IMR-90 (cell line): ENCODE measurements around the gene KLHL6. TPM values are rescaled to one million over a fixed set of nuclear protein-coding genes. Genes with fewer than 3 reads are reported as not detected.

ENCODE experiments used
- ATAC-seq: fragments of 200-7000 bp; cut with Tn5 transposase; 2 replicates; pipeline ENCODE4 v1.9.1; 2020; ENCODE audit warnings: low read depth, mild to moderate bottlenecking, moderate library complexity
- BruUV-seq: library from RNA; stranded (reverse); fragments of 400-500 nt; replicated peaks from 2 replicates; lab custom pipeline; 2021; lab: Mats Ljungman, UMichigan
- CTCF ChIA-PET: fragments of 300-600 bp; formaldehyde crosslinking; extraction: SDS; loops from one replicate; lab custom pipeline; 2021; ENCODE audit warnings: antibody characterized with exemption; lab: Yijun Ruan, JAX
- POLR2A ChIA-PET: fragments of 300-600 bp; sonication (Branson Sonifier 250); formaldehyde crosslinking; loops from one replicate; lab custom pipeline; 2022; ENCODE audit warnings: antibody characterized with exemption; ENCODE audit not compliant: unreplicated experiment; lab: Charles Lee
- DNase-seq: peaks from one replicate; pipeline ENCODE4 v3.0.0; 2013
- H2AFZ ChIP-seq: replicated peaks from 2 replicates; pipeline ENCODE3; 2013; ENCODE audit warnings: low read length, mild to moderate bottlenecking; ENCODE audit not compliant: poor library complexity
- H2AK5ac ChIP-seq: 2 replicates; pipeline ENCODE4 v1.6.1; 2013; ENCODE audit warnings: low read depth, low read length, inconsistent platforms
- H2AK9ac ChIP-seq: replicated peaks from 2 replicates; pipeline ENCODE3; 2013; ENCODE audit warnings: mild to moderate bottlenecking, low read depth, low read length, moderate library complexity; ENCODE audit not compliant: poor library complexity
- H2BK120ac ChIP-seq: 2 replicates; pipeline ENCODE4 v1.6.1; 2013; ENCODE audit warnings: low read depth, low read length, inconsistent platforms
- H2BK15ac ChIP-seq: 3 replicates; pipeline ENCODE4 v1.6.1; 2013; ENCODE audit warnings: low read depth, low read length, inconsistent platforms
- H2BK20ac ChIP-seq: 2 replicates; pipeline ENCODE4 v1.6.1; 2013; ENCODE audit warnings: low read depth, mild to moderate bottlenecking, inconsistent platforms, low read length, moderate library complexity
- H2BK5ac ChIP-seq: 2 replicates; pipeline ENCODE4 v1.6.1; 2013; ENCODE audit warnings: mild to moderate bottlenecking, low read depth, low read length, inconsistent platforms; ENCODE audit not compliant: poor library complexity, severe bottlenecking
- H3K14ac ChIP-seq: replicated peaks from 2 replicates; pipeline ENCODE4 v1.6.1; 2013; ENCODE audit warnings: low read depth, low read length, inconsistent platforms
- H3K18ac ChIP-seq: 2 replicates; pipeline ENCODE4 v1.6.1; 2013; ENCODE audit warnings: low read depth, low read length, control low read depth
- H3K23ac ChIP-seq: 2 replicates; pipeline ENCODE4 v1.6.1; 2013; ENCODE audit warnings: low read depth, low read length, inconsistent platforms
- H3K27ac ChIP-seq: 2 replicates; pipeline ENCODE4 v1.5.1; 2013; ENCODE audit warnings: mild to moderate bottlenecking, control low read depth, low read length; ENCODE audit not compliant: insufficient read depth
- H3K27me3 ChIP-seq: 2 replicates; pipeline ENCODE4 v1.6.1; 2013; ENCODE audit warnings: low read length; ENCODE audit not compliant: control insufficient read depth, insufficient read depth
- H3K36me3 ChIP-seq: 2 replicates; pipeline ENCODE4 v1.6.1; 2013; ENCODE audit warnings: low read length, mixed read lengths; ENCODE audit not compliant: control insufficient read depth, insufficient read depth
- H3K4ac ChIP-seq: 2 replicates; pipeline ENCODE4 v1.6.1; 2013; ENCODE audit warnings: low read depth, low read length, inconsistent platforms
- H3K4me1 ChIP-seq: 2 replicates; pipeline ENCODE4 v1.6.1; 2013; ENCODE audit warnings: low read length, mixed read lengths; ENCODE audit not compliant: control insufficient read depth, insufficient read depth
- H3K4me2 ChIP-seq: 2 replicates; pipeline ENCODE4 v1.6.1; 2013; ENCODE audit warnings: low read depth, mild to moderate bottlenecking, control low read depth, low read length, moderate library complexity
- H3K4me3 ChIP-seq: 2 replicates; pipeline ENCODE4 v1.5.1; 2013; ENCODE audit warnings: low read depth, mild to moderate bottlenecking, control low read depth, low read length, moderate library complexity; ENCODE audit not compliant: insufficient read depth
- H3K56ac ChIP-seq: 2 replicates; pipeline ENCODE4 v1.6.1; 2013; ENCODE audit warnings: low read length, inconsistent platforms; ENCODE audit not compliant: insufficient read depth; ENCODE audit errors: extremely low read depth
- H3K79me1 ChIP-seq, 2 experiments: 2 replicates each; pipeline ENCODE4 v1.6.1; 2013; ENCODE audit warnings: low read length in 2 of 2, inconsistent platforms in 1 of 2, low read depth in 1 of 2
- H3K9ac ChIP-seq: 2 replicates; pipeline ENCODE4 v1.6.1; 2013; ENCODE audit warnings: low read depth, low read length, control low read depth
- H3K9me1 ChIP-seq: 2 replicates; pipeline ENCODE4 v1.6.1; 2013; ENCODE audit warnings: low read length, inconsistent platforms; ENCODE audit not compliant: insufficient read depth
- H3K9me3 ChIP-seq: 2 replicates; pipeline ENCODE4 v1.6.1; 2013; ENCODE audit warnings: low read length; ENCODE audit not compliant: control insufficient read depth, insufficient read depth
- H4K20me1 ChIP-seq: 2 replicates; pipeline ENCODE4 v1.6.1; 2013; ENCODE audit warnings: low read length, inconsistent platforms; ENCODE audit not compliant: insufficient read depth
- H4K5ac ChIP-seq: 2 replicates; pipeline ENCODE4 v1.6.1; 2013; ENCODE audit warnings: mild to moderate bottlenecking, low read depth, low read length, control low read depth
- H4K8ac ChIP-seq, 2 experiments: 2 replicates each; pipeline ENCODE4 v1.6.1; 2013; ENCODE audit warnings: low read depth in 2 of 2, low read length in 2 of 2, control low read depth in 1 of 2, inconsistent platforms in 1 of 2
- H4K91ac ChIP-seq: 2 replicates; pipeline ENCODE4 v1.6.1; 2013; ENCODE audit warnings: low read depth, low read length, inconsistent platforms; ENCODE audit not compliant: insufficient read depth
- CEBPB ChIP-seq: IDR thresholded peaks from 2 replicates; pipeline ENCODE4 v1.6.1; 2012; ENCODE audit warnings: low read depth, low read length, improper control_type of control experiment
- CHD1 ChIP-seq: IDR thresholded peaks from 2 replicates; pipeline ENCODE4 v1.6.1; 2012; ENCODE audit warnings: low read depth, low read length, improper control_type of control experiment
- FOS ChIP-seq: fragments of 150-350 bp; IDR thresholded peaks from 2 replicates; pipeline ENCODE4 v1.6.1; 2016; ENCODE audit warnings: low read depth, low read length
- MAFK ChIP-seq: IDR thresholded peaks from 2 replicates; pipeline ENCODE4 v1.6.1; 2012; ENCODE audit warnings: low read depth, low read length, improper control_type of control experiment
- MAZ ChIP-seq: IDR thresholded peaks from 2 replicates; pipeline ENCODE4 v1.6.1; 2012; ENCODE audit warnings: low read depth, mild to moderate bottlenecking, low read length, improper control_type of control experiment, moderate library complexity, borderline replicate concordance
- MXI1 ChIP-seq: IDR thresholded peaks from 2 replicates; pipeline ENCODE4 v1.6.1; 2012; ENCODE audit warnings: low read depth, mild to moderate bottlenecking, low read length, moderate library complexity, borderline replicate concordance
- NFE2L2 ChIP-seq: fragments of 150-350 bp; IDR thresholded peaks from 2 replicates; pipeline ENCODE4 v1.6.1; 2016; ENCODE audit warnings: low read depth, mild to moderate bottlenecking, low read length
- POLR2A ChIP-seq: IDR thresholded peaks from 2 replicates; pipeline ENCODE4 v1.6.1; 2012; ENCODE audit warnings: mild to moderate bottlenecking, low read depth, low read length
- RCOR1 ChIP-seq: IDR thresholded peaks from 2 replicates; pipeline ENCODE4 v1.6.1; 2012; ENCODE audit warnings: mild to moderate bottlenecking, low read length, improper control_type of control experiment; ENCODE audit not compliant: insufficient replicate concordance
- RFX5 ChIP-seq: IDR thresholded peaks from 2 replicates; pipeline ENCODE4 v1.8.0; 2012; ENCODE audit warnings: low read depth, mild to moderate bottlenecking, low read length, moderate library complexity
- SMC3 ChIP-seq: fragments of 150-350 bp; IDR thresholded peaks from 2 replicates; pipeline ENCODE4 v1.6.1; 2016; ENCODE audit warnings: low read depth, mild to moderate bottlenecking, antibody characterized with exemption, low read length, moderate library complexity
- WGBS, 2 experiments: methylation state at CpG; one replicate each; pipeline versions ENCODE4 v1.1.5 to v1.1.7; 2013; ENCODE audit warnings: missing lambda C conversion rate in 2 of 2; ENCODE audit not compliant: insufficient read length in 1 of 2; ENCODE audit errors: extremely low coverage in 2 of 2; 5-methylcytosine and 5-hydroxymethylcytosine counted together
- dilution Hi-C: fragments of 300-500 bp; cut with HindIII; formaldehyde crosslinking; loops from one replicate; pipeline ENCODE4 v1.14.3; 2018; ENCODE audit warnings: low sequenced_read_pairs; ENCODE audit not compliant: unreplicated experiment
- in situ Hi-C: fragments of 300-500 bp; cut with MboI; formaldehyde crosslinking; loops from 3 replicates; pipeline ENCODE4 v1.14.3; 2019; ENCODE audit warnings: low sequenced_read_pairs, inconsistent platforms, mixed read lengths
- intact Hi-C: fragments of 100-400 bp; cut with micrococcal nuclease; formaldehyde crosslinking; loops from 2 replicates; pipeline ENCODE4 v1.10.0; 2022
- polyA plus RNA-seq, 3 experiments: library from polyadenylated mRNA; depleted of rRNA; stranded (reverse); fragments of >200 nt; gene quantifications; 2 replicates each; pipeline ENCODE4 v1.2.3, GENCODE V29; 2012; ENCODE audit warnings: low replicate concordance in 1 of 3
- total RNA-seq: library from RNA; depleted of rRNA; stranded (reverse); fragments of >200 nt; gene quantifications from 2 replicates; pipeline ENCODE4 v1.2.3, GENCODE V29; 2012
- TF ChIP-seq, protein P1 (sequence below): fragments of 150-350 bp; IDR thresholded peaks from 2 replicates; pipeline ENCODE4 v1.6.1; 2017; ENCODE audit warnings: mild to moderate bottlenecking, antibody characterized with exemption, low read length, low read depth

Gene KLHL6
- total and polyA plus RNA-seq, 2 of the 4 experiments (the other 2 are of a cell fraction) = not detected

- Histone ChIP-seq H4K5ac (no peak overlapping the region), H2BK15ac (no peak overlapping the region), H3K9ac (no peak overlapping the region), H3K4me1 (no peaks in the 10 kb centered on the region), H3K9me3 (peaks cover 2% of the 10 kb centered on the region), H2AK9ac (no peak overlapping the region), H3K27ac (no peak overlapping the region), H3K4ac (no peak overlapping the region), H2BK120ac (no peak overlapping the region), H4K8ac (no peak overlapping the region), H4K91ac (no peak overlapping the region), H2BK20ac (no peak overlapping the region), H3K14ac (no peak overlapping the region), H3K18ac (no peak overlapping the region), H3K4me2 (no peak overlapping the region), H4K20me1 (no peaks in the 10 kb centered on the region), H3K4me3 (no peak overlapping the region), H2AK5ac (no peak overlapping the region), H3K56ac (no peak overlapping the region), H3K27me3 (peaks cover 11% of the 10 kb centered on the region), H2AFZ (no peak overlapping the region), H2BK5ac (no peak overlapping the region), H3K23ac (no peak overlapping the region), H3K79me1 (no peaks in the 10 kb centered on the region), H3K36me3 (no peaks in the 10 kb centered on the region), H3K9me1 (no peaks in the 10 kb centered on the region)
- in situ Hi-C loops (no loop called here), intact Hi-C loops (no loop called here), dilution Hi-C loops (no loop called here)
- CTCF ChIA-PET = interaction anchor here (0.7 kb wide), 1 partner anchor 255 kb away, joined by 4 read pairs; no protein-coding TSS in a partner anchor
- no TSS peak for BruUV-seq
- ATAC-seq (no peak), DNase-seq (no peak)
- POLR2A ChIA-PET = no interaction called here
- TF ChIP-seq, protein P1, sequence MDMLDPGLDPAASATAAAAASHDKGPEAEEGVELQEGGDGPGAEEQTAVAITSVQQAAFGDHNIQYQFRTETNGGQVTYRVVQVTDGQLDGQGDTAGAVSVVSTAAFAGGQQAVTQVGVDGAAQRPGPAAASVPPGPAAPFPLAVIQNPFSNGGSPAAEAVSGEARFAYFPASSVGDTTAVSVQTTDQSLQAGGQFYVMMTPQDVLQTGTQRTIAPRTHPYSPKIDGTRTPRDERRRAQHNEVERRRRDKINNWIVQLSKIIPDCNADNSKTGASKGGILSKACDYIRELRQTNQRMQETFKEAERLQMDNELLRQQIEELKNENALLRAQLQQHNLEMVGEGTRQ = no peak
- TF ChIP-seq MAZ (no peak), MAFK (no peak), MXI1 (no peak), CHD1 (no peak), FOS (no peak), RCOR1 (no peak), SMC3 (no peak), POLR2A (no peak), RFX5 (no peak), CEBPB (no peak), NFE2L2 (no peak)
- WGBS, 2 experiments = 75% methylated on average over 4 of the region's 12 CpGs; no CpG with 5 or more reads in 1 of the 2 experiments
Observed at GRCh38 chr3:183527428-183528379, 27.8 kb downstream of the KLHL6 start.
